Stimulated activated naive B cell treated with anti-CD40 and anti-IgM and Interleukin-4, amounts not matched to agents 10 μg/mL and 1 μg/mL and 100 μg/mL, for 72 hours (primary cell): ENCODE measurements around the gene CLPTM1L.
"Not testable (repeated sequence)": the region's sequence is repeated elsewhere in the genome, so short reads cannot be mapped to it uniquely, and the experiment has no call there.

Experiments
- ATAC-seq, 2 donors: fragments of 150-1000 bp; cut with Tn5 transposase; replicated peaks; 2 replicates each; pipeline ENCODE4 v1.10.0; 2021; ENCODE audit warnings: moderate library complexity in 1 of 2
- DNase-seq: peaks from one replicate; pipeline ENCODE4 v3.0.0; 2021
- H3K27ac Mint-ChIP-seq: one replicate; pipeline ENCODE4 v1.8.0; 2022; ENCODE audit warnings: mild to moderate bottlenecking, mixed read lengths
- H3K27me3 Mint-ChIP-seq, 2 donors: one replicate each; pipeline ENCODE4 v1.8.0; 2022; ENCODE audit warnings: mixed read lengths in 2 of 2
- H3K36me3 Mint-ChIP-seq, 2 donors: one replicate each; pipeline ENCODE4 v1.8.0; 2022; ENCODE audit warnings: mixed read lengths in 2 of 2, mild to moderate bottlenecking in 1 of 2
- H3K4me1 Mint-ChIP-seq, 2 donors: one replicate each; pipeline ENCODE4 v1.8.0; 2022; ENCODE audit warnings: mixed read lengths in 2 of 2, mild to moderate bottlenecking in 1 of 2
- H3K4me3 Mint-ChIP-seq, 2 donors: one replicate each; pipeline ENCODE4 v1.8.0; 2022; ENCODE audit warnings: mild to moderate bottlenecking in 2 of 2, mixed read lengths in 2 of 2, moderate library complexity in 1 of 2
- H3K9me3 Mint-ChIP-seq, 2 donors: one replicate each; pipeline ENCODE4 v1.8.0; 2022; ENCODE audit warnings: mixed read lengths in 2 of 2, mild to moderate bottlenecking in 1 of 2

Gene CLPTM1L

GRCh38 chr5:1345876-1346626 is 1.2 kb upstream of the CLPTM1L start:
- H3K4me1 Mint-ChIP-seq: peaks cover 22 to 43% of the 10 kb centered on the region in 2 donors
- peaks cover 15 to 21% of the 10 kb centered on the region in 2 donors for H3K36me3 Mint-ChIP-seq
- DNase-seq: no peak
- no peaks in the 10 kb centered on the region for H3K9me3 Mint-ChIP-seq
- H3K4me3 Mint-ChIP-seq: peak overlapping the region; percentile 77 to 80
- H3K27ac Mint-ChIP-seq: peak overlapping the region; percentile 68
- ATAC-seq: no peak
- H3K27me3 Mint-ChIP-seq: no peaks in the 10 kb centered on the region

- no peak for DNase-seq
- H3K4me3 Mint-ChIP-seq: peak overlapping the region; percentile 85 to 86
- H3K9me3 Mint-ChIP-seq: no peaks in the 10 kb centered on the region
- no peaks in the 10 kb centered on the region for H3K27me3 Mint-ChIP-seq
- H3K36me3 Mint-ChIP-seq: peaks cover 21 to 33% of the 10 kb centered on the region in 2 donors
- peak overlapping the region; percentile 77 for H3K27ac Mint-ChIP-seq
- H3K4me1 Mint-ChIP-seq: peaks cover 27 to 51% of the 10 kb centered on the region in 2 donors
- ATAC-seq: peak; percentile 37 to 42
Observed at GRCh38 chr5:1343931-1344901, 683 bp downstream of the CLPTM1L start.

GRCh38 chr5:1343315-1343751 is 1.6 kb downstream of the CLPTM1L start:
- ATAC-seq: no peak
- peak overlapping the region; percentile 47 for H3K27ac Mint-ChIP-seq
- peaks cover 25 to 39% of the 10 kb centered on the region in 2 donors for H3K36me3 Mint-ChIP-seq
- H3K9me3 Mint-ChIP-seq: no peaks in the 10 kb centered on the region
- H3K4me3 Mint-ChIP-seq: peak overlapping the region; percentile 62 to 63
- H3K4me1 Mint-ChIP-seq: peaks cover 27 to 51% of the 10 kb centered on the region in 2 donors
- H3K27me3 Mint-ChIP-seq: no peaks in the 10 kb centered on the region
- DNase-seq: no peak

- not testable (repeated sequence) for H3K9me3 Mint-ChIP-seq, H3K27me3 Mint-ChIP-seq, DNase-seq, ATAC-seq
- H3K4me3 Mint-ChIP-seq: peak overlapping the region in 1 of 2 donors; percentile 63
- H3K36me3 Mint-ChIP-seq: peaks cover 29 to 43% of the 10 kb centered on the region in 2 donors
- peak overlapping the region; percentile 47 for H3K27ac Mint-ChIP-seq
- peaks cover 28 to 56% of the 10 kb centered on the region in 2 donors for H3K4me1 Mint-ChIP-seq
Observed at GRCh38 chr5:1342711-1343110, 2.2 kb downstream of the CLPTM1L start.

- H3K27me3 Mint-ChIP-seq: no peaks in the 10 kb centered on the region
- H3K4me3 Mint-ChIP-seq: no peak overlapping the region
- H3K9me3 Mint-ChIP-seq: no peaks in the 10 kb centered on the region
- peaks cover 28 to 56% of the 10 kb centered on the region in 2 donors for H3K4me1 Mint-ChIP-seq
- no peak for DNase-seq
- ATAC-seq: no peak
- no peak overlapping the region for H3K27ac Mint-ChIP-seq
- H3K36me3 Mint-ChIP-seq: peaks cover 29 to 43% of the 10 kb centered on the region in 2 donors
Observed at GRCh38 chr5:1342268-1342667, 2.6 kb downstream of the CLPTM1L start.

- H3K27me3 Mint-ChIP-seq: no peaks in the 10 kb centered on the region
- DNase-seq (no peak), ATAC-seq (no peak)
- no peaks in the 10 kb centered on the region for H3K9me3 Mint-ChIP-seq
- H3K4me1 Mint-ChIP-seq: peaks cover 28 to 53% of the 10 kb centered on the region in 2 donors
- peak overlapping the region in 1 of 2 donors; percentile 66 for H3K4me3 Mint-ChIP-seq
- no peak overlapping the region for H3K27ac Mint-ChIP-seq
- peaks cover 29 to 47% of the 10 kb centered on the region in 2 donors for H3K36me3 Mint-ChIP-seq
Observed at GRCh38 chr5:1341863-1342262, 3.0 kb downstream of the CLPTM1L start.

- not testable (repeated sequence) for H3K27me3 Mint-ChIP-seq, ATAC-seq, H3K9me3 Mint-ChIP-seq, DNase-seq, H3K4me3 Mint-ChIP-seq, H3K27ac Mint-ChIP-seq
- Mint-ChIP-seq H3K36me3 (peaks cover 38 to 65% of the 10 kb centered on the region in 2 donors), H3K4me1 (peaks cover 32 to 49% of the 10 kb centered on the region in 2 donors)
Observed at GRCh38 chr5:1339818-1340210, 5.1 kb downstream of the CLPTM1L start.

GRCh38 chr5:1339139-1339817 is 5.6 kb downstream of the CLPTM1L start:
- H3K27me3 Mint-ChIP-seq: not testable (repeated sequence)

GRCh38 chr5:1338506-1339070 is 6.3 kb downstream of the CLPTM1L start:
- H3K9me3 Mint-ChIP-seq: no peaks in the 10 kb centered on the region
- DNase-seq (no peak), ATAC-seq (no peak)
- no peaks in the 10 kb centered on the region for H3K27me3 Mint-ChIP-seq
- peaks cover 32 to 59% of the 10 kb centered on the region in 2 donors for H3K36me3 Mint-ChIP-seq
- H3K4me3 Mint-ChIP-seq: no peak overlapping the region
- H3K27ac Mint-ChIP-seq: no peak overlapping the region
- H3K4me1 Mint-ChIP-seq: peaks cover 27 to 41% of the 10 kb centered on the region in 2 donors

More at GRCh38 chr5:1339139-1339817, 5.6 kb downstream of the CLPTM1L start:
- H3K4me3 Mint-ChIP-seq, ATAC-seq, H3K9me3 Mint-ChIP-seq, DNase-seq, H3K27ac Mint-ChIP-seq: not testable (repeated sequence)
- Mint-ChIP-seq H3K36me3 (peaks cover 38 to 65% of the 10 kb centered on the region in 2 donors), H3K4me1 (peaks cover 32 to 48% of the 10 kb centered on the region in 2 donors)

- no peak overlapping the region for H3K4me3 Mint-ChIP-seq
- H3K36me3 Mint-ChIP-seq: peaks cover 33 to 62% of the 10 kb centered on the region in 2 donors
- no peaks in the 10 kb centered on the region for H3K9me3 Mint-ChIP-seq
- H3K4me1 Mint-ChIP-seq: peaks cover 24 to 37% of the 10 kb centered on the region in 2 donors
- no peaks in the 10 kb centered on the region for H3K27me3 Mint-ChIP-seq
- ATAC-seq: no peak
- DNase-seq: no peak
- peak overlapping the region; percentile 25 for H3K27ac Mint-ChIP-seq
Observed at GRCh38 chr5:1338196-1338490, 6.8 kb downstream of the CLPTM1L start.

- Mint-ChIP-seq H3K27ac (no peak overlapping the region), H3K4me1 (peaks cover 23 to 34% of the 10 kb centered on the region in 2 donors), H3K4me3 (no peak overlapping the region), H3K36me3 (peaks cover 32 to 63% of the 10 kb centered on the region in 2 donors), H3K27me3 (no peaks in the 10 kb centered on the region), H3K9me3 (no peaks in the 10 kb centered on the region)
- DNase-seq: no peak
- ATAC-seq: no peak
Observed at GRCh38 chr5:1337489-1338195, 7.3 kb downstream of the CLPTM1L start.

GRCh38 chr5:1336749-1337488 is 8.0 kb downstream of the CLPTM1L start:
- ATAC-seq (no peak), DNase-seq (no peak)
- Mint-ChIP-seq H3K4me1 (peaks cover 22 to 32% of the 10 kb centered on the region in 2 donors), H3K9me3 (no peaks in the 10 kb centered on the region), H3K4me3 (no peak overlapping the region), H3K27ac (peak overlapping the region; percentile 47), H3K36me3 (peaks cover 36 to 67% of the 10 kb centered on the region in 2 donors), H3K27me3 (no peaks in the 10 kb centered on the region)
